IPS-18a (cell line): ENCODE results near the gene PRPF6.

Source experiments
- H3K27ac ChIP-seq: one replicate; pipeline ENCODE4 v1.5.1; 2013; ENCODE audit warnings: low read length
- H3K27me3 ChIP-seq: one replicate; pipeline ENCODE4 v1.6.1; 2013; ENCODE audit warnings: mild to moderate bottlenecking, low read length; ENCODE audit not compliant: control insufficient read depth, insufficient read depth
- H3K36me3 ChIP-seq: one replicate; pipeline ENCODE4 v1.6.1; 2013; ENCODE audit warnings: low read depth, low read length; ENCODE audit not compliant: control insufficient read depth
- H3K4me1 ChIP-seq: one replicate; pipeline ENCODE4 v1.6.1; 2013; ENCODE audit warnings: low read depth, low read length; ENCODE audit not compliant: control insufficient read depth
- H3K4me3 ChIP-seq: one replicate; pipeline ENCODE4 v1.5.1; 2013; ENCODE audit warnings: low read length
- H3K9ac ChIP-seq: one replicate; pipeline ENCODE4 v1.6.1; 2013; ENCODE audit warnings: mild to moderate bottlenecking, low read length, moderate library complexity
- H3K9me3 ChIP-seq: one replicate; pipeline ENCODE4 v1.6.1; 2013; ENCODE audit warnings: low read depth, low read length; ENCODE audit not compliant: control insufficient read depth

Gene PRPF6

GRCh38 chr20:63941282-63942081 lies 39.5 kb upstream of the PRPF6 start:
- Histone ChIP-seq H3K4me1 (no peaks in the 10 kb centered on the region), H3K9me3 (no peaks in the 10 kb centered on the region), H3K9ac (no peak overlapping the region), H3K36me3 (peaks cover 32% of the 10 kb centered on the region), H3K27me3 (no peaks in the 10 kb centered on the region), H3K27ac (no peak overlapping the region), H3K4me3 (peak overlapping the region; percentile 3)

GRCh38 chr20:63942250-63942951 lies 38.5 kb upstream of the PRPF6 start:
- Histone ChIP-seq H3K4me3 (no peak overlapping the region), H3K9ac (no peak overlapping the region), H3K27me3 (no peaks in the 10 kb centered on the region), H3K9me3 (no peaks in the 10 kb centered on the region), H3K4me1 (no peaks in the 10 kb centered on the region), H3K27ac (peak overlapping the region; percentile 41), H3K36me3 (peaks cover 32% of the 10 kb centered on the region)

- Histone ChIP-seq H3K27ac (no peak overlapping the region), H3K36me3 (peaks cover 32% of the 10 kb centered on the region), H3K4me1 (no peaks in the 10 kb centered on the region), H3K9me3 (no peaks in the 10 kb centered on the region), H3K27me3 (no peaks in the 10 kb centered on the region), H3K9ac (no peak overlapping the region), H3K4me3 (no peak overlapping the region)
These were observed 37.7 kb upstream of the PRPF6 start for GRCh38 chr20:63942969-63943807.

- no peak overlapping the region for H3K4me3 ChIP-seq
- H3K27me3 ChIP-seq = no peaks in the 10 kb centered on the region
- H3K4me1 ChIP-seq = peaks cover 2% of the 10 kb centered on the region
- no peak overlapping the region for H3K27ac ChIP-seq
- H3K9ac ChIP-seq = no peak overlapping the region
- H3K36me3 ChIP-seq = peaks cover 32% of the 10 kb centered on the region
- H3K9me3 ChIP-seq = no peaks in the 10 kb centered on the region
These were observed 37.2 kb upstream of the PRPF6 start for GRCh38 chr20:63943808-63944077.

DNA sequence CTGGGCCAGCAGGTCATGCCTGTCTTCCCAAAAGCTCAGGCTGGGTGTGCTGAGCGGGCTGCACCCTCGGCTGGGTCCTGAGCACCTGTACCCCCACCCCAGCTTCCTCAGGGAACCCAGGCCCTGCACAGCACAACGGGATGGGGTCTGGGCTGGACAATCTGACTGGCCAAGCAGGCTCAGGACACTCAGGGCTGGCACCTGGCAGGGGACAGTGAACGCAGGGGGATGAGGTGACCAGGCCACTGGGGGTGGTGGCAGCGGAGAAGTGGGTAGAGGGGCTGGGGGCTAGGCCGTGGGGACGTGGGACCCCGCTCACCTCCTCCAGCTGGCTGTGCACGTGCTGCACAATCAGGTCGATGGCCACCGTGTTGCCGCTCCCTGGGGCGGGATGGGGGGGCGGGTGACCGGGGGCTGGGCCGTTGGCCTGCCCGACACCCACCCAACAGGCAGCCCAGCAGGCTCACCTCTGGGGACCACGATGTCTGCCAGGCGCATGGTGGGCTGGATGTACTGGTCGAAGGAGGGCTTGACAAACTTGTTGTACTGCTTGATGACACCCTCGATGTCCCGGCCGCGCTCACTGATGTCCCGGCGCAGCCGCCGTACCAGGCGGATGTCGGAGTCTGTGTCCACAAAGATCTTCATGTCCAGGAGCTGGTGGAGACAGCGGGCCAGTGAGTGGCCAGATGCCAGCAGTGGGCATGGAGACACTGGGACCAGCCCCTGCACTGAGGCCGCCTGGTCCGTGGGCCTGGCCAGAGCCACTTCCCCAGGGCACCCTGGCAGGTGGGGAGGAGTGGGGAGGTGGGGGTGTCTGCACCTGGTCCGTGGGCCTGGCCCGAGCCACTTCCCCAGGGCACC lies 36.6 kb upstream of the PRPF6 start:
- Histone ChIP-seq H3K27ac (no peak overlapping the region), H3K4me3 (no peak overlapping the region), H3K4me1 (peaks cover 7% of the 10 kb centered on the region), H3K9ac (no peak overlapping the region), H3K27me3 (no peaks in the 10 kb centered on the region), H3K9me3 (no peaks in the 10 kb centered on the region), H3K36me3 (peaks cover 32% of the 10 kb centered on the region)

- Histone ChIP-seq H3K4me3 (no peak overlapping the region), H3K9ac (no peak overlapping the region), H3K27me3 (no peaks in the 10 kb centered on the region), H3K36me3 (peaks cover 28% of the 10 kb centered on the region), H3K4me1 (peaks cover 11% of the 10 kb centered on the region), H3K27ac (no peak overlapping the region), H3K9me3 (no peaks in the 10 kb centered on the region)
These were observed 35.8 kb upstream of the PRPF6 start for GRCh38 chr20:63945031-63945658.

DNA sequence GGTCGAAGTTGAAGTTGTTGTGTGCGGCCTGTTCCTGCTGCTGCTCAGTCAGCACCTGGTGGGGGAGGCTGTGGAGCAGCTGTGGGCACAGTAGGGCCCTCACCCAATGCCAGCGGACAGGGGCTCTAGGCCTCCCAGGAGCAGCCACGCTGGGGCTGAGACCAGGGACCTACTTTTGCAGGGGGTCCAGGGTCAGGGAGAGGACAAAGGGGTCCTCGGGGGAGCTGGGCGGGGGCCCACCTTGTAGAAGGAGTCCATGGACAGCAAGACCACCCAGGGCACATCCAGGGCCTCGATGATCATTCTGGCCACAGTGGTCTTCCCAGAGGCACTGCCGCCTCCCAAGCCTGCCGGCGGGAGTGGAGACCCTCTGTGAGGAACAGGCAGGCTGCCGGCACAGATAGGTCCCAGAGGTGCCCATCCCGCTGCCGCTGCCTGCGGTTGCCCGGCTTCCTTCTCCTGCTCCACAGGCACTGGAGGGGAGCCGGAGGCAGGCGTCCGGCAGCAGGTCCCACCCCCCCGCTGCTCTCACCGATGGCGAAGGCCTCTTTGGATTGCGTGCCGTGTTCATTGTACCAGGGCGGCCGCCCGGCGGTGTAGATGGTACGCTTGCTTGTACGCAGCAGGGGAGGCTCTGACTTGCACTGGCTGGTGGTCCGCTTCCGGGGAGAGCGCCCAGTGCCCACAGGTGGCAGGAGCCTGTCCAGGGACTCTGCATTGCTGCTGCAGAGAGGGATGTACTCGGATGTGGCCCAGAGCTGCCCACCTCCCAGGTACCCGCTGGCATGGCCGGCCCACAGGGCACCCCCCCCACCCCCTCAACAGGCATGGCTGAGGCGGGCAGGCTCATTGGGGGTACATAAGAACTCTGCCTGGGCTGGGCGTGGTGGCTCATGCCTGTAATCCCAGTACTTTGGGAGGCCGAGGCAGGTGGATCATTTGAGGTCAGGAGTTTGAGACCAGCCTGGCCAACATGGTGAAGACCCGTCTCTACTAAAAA lies 34.7 kb upstream of the PRPF6 start:
- Histone ChIP-seq H3K27ac (no peak overlapping the region), H3K4me1 (peaks cover 11% of the 10 kb centered on the region), H3K36me3 (peaks cover 22% of the 10 kb centered on the region), H3K4me3 (no peak overlapping the region), H3K9me3 (no peaks in the 10 kb centered on the region), H3K9ac (no peak overlapping the region), H3K27me3 (no peaks in the 10 kb centered on the region)

- no peak overlapping the region for H3K27ac ChIP-seq
- no peaks in the 10 kb centered on the region for H3K9me3 ChIP-seq
- no peaks in the 10 kb centered on the region for H3K27me3 ChIP-seq
- peaks cover 11% of the 10 kb centered on the region for H3K4me1 ChIP-seq
- H3K9ac ChIP-seq = no peak overlapping the region
- peaks cover 22% of the 10 kb centered on the region for H3K36me3 ChIP-seq
- no peak overlapping the region for H3K4me3 ChIP-seq
These were observed 33.8 kb upstream of the PRPF6 start for GRCh38 chr20:63946986-63947637.

- Histone ChIP-seq H3K9me3 (no peaks in the 10 kb centered on the region), H3K4me3 (no peak overlapping the region), H3K9ac (no peak overlapping the region), H3K36me3 (peaks cover 22% of the 10 kb centered on the region), H3K27me3 (no peaks in the 10 kb centered on the region), H3K4me1 (peaks cover 11% of the 10 kb centered on the region), H3K27ac (no peak overlapping the region)
These were observed 33.1 kb upstream of the PRPF6 start for GRCh38 chr20:63947638-63948456.
